Measurements from ENCODE around the gene TTC38.

Gene TTC38

DNA sequence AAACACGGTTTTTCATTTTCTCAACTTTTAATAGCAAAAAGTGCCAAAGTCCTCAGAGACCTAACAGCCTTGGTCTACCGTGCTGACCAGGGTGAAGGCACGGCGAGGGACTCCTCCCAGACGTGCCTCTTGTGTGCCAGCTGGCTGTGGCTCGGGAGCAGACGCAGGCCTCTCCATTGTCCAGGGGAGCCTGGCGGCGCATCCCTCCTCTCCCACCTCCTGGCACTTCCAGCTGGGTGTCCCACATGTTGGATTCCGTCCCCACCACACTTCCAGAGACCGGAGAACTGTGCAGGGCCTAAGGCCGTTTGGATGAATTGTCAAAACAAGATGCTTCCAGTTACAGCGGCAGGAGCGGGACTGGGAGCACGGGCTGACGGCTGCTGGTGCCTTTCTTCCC, 29.3 kb upstream of the TTC38 start:
- no peak for DNase-seq (ENCODE audit: low spot score)
- in situ Hi-C loops (cut with MboI; ENCODE audit: low pct_unique_long_range_greater_than_20kb, low sequenced_read_pairs, unreplicated experiment): no loop called here
- TF ChIP-seq CTCF (IDR thresholded peaks at IDR 0.05; ENCODE audit: extremely low read depth, insufficient read depth, missing control alignments): no peak

GRCh38 chr22:46239261-46240048, 28.4 kb upstream of the TTC38 start:
- no peak for DNase-seq (ENCODE audit: low spot score)
- no peak for TF ChIP-seq CTCF (IDR thresholded peaks at IDR 0.05; ENCODE audit: extremely low read depth, insufficient read depth, missing control alignments)
- in situ Hi-C loops (cut with MboI; ENCODE audit: low pct_unique_long_range_greater_than_20kb, low sequenced_read_pairs, unreplicated experiment): no loop called here

DNA sequence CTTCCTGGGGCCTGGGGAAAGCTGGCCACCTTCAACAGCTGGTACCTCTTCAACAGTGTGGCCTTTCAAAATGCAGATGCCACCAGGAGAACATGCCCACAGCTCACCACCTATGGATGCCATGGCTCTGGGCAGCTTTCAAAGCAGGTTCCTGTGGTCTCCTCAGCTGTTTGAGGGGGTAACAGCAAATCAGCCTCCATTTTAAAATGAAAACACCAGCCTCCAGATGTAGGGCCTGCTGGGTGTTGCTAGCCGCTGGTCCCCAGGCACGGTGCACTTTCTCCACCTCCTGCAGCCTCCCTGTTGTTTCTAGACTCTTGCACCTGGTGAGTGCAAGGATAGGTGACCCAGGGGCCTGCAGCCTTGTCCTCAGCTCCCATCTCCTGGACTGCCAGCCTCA, 27.7 kb upstream of the TTC38 start:
- no peak for DNase-seq (ENCODE audit: low spot score)
- no peak for TF ChIP-seq CTCF (IDR thresholded peaks at IDR 0.05; ENCODE audit: extremely low read depth, insufficient read depth, missing control alignments)
- in situ Hi-C loops (cut with MboI; ENCODE audit: low pct_unique_long_range_greater_than_20kb, low sequenced_read_pairs, unreplicated experiment): no loop called here

GRCh38 chr22:46240506-46240905, 27.3 kb upstream of the TTC38 start:
- no peak for DNase-seq (ENCODE audit: low spot score)
- TF ChIP-seq CTCF (IDR thresholded peaks at IDR 0.05; ENCODE audit: extremely low read depth, insufficient read depth, missing control alignments): no peak
- in situ Hi-C loops (cut with MboI; ENCODE audit: low pct_unique_long_range_greater_than_20kb, low sequenced_read_pairs, unreplicated experiment): no loop called here

DNA sequence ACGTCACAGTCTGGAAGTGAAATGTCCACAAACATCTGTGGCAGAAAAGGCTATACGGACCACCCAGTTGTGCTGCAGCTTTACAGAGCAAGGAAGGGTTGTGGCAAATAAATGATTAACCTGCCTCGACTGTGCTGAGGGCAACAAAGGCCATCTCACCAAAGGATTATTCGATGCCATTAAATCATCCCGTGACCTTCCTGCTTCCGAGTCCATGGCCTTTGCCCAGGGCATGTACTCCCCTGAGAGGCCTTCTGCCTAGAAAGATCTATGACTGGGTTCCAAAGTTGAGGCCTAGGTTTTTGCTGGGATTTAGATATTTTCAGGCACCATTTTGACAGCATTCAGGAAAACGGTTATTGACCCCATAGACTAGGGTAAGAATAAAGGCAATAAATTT, 26.9 kb upstream of the TTC38 start:
- TF ChIP-seq CTCF (IDR thresholded peaks at IDR 0.05; ENCODE audit: extremely low read depth, insufficient read depth, missing control alignments): no peak
- in situ Hi-C loops (cut with MboI; ENCODE audit: low pct_unique_long_range_greater_than_20kb, low sequenced_read_pairs, unreplicated experiment): no loop called here
- no peak for DNase-seq (ENCODE audit: low spot score)

GRCh38 chr22:46241396-46242007, 26.3 kb upstream of the TTC38 start:
- in situ Hi-C loops (cut with MboI; ENCODE audit: low pct_unique_long_range_greater_than_20kb, low sequenced_read_pairs, unreplicated experiment): no loop called here
- no peak for TF ChIP-seq CTCF (IDR thresholded peaks at IDR 0.05; ENCODE audit: extremely low read depth, insufficient read depth, missing control alignments)

More at GRCh38 chr22:46241396-46242007, 26.3 kb upstream of the TTC38 start:
- DNase-seq (ENCODE audit: low spot score): no peak

Measured in GM13977 (cell line).